ENCODE measurements around the gene UST. TPM values are rescaled to one million over a fixed set of nuclear protein-coding genes. Genes with fewer than 3 reads are reported as not detected.

Gene UST
- total RNA-seq, 1 experiment from 2014 or later, result 10.0 TPM

- CTCF ChIA-PET, result no interaction called here
- Mint-ChIP-seq H3K36me3 (ENCODE audit: insufficient read depth, unreplicated experiment) (no peaks in the 10 kb centered on the region), H3K27me3 (ENCODE audit: insufficient read depth, unreplicated experiment) (peaks cover 14% of the 10 kb centered on the region), H3K9me3 (ENCODE audit: unreplicated experiment) (no peaks in the 10 kb centered on the region), H3K4me1 (ENCODE audit: insufficient read depth, unreplicated experiment) (no peaks in the 10 kb centered on the region), H3K4me3 (ENCODE audit: unreplicated experiment) (no peak overlapping the region), H3K27ac (ENCODE audit: low read depth, unreplicated experiment) (no peak overlapping the region)
- TF ChIP-seq CTCF (IDR thresholded peaks at IDR 0.05; ENCODE audit: unreplicated experiment), result no peak
- DNase-seq (ENCODE audit: unreplicated experiment), result no peak
- intact Hi-C loops (cut with micrococcal nuclease), result no loop called here
- POLR2A ChIA-PET, result no interaction called here
- no TSS peak for BruUV-seq (replicated peaks)
These were observed 361.4 kb downstream of the UST start for GRCh38 chr6:149108038-149108748.

- BruUV-seq (replicated peaks), result no TSS peak
- intact Hi-C loops (cut with micrococcal nuclease), result no loop called here
- POLR2A ChIA-PET, result no interaction called here
These were observed 361.9 kb downstream of the UST start for GRCh38 chr6:149108749-149109100.

GRCh38 chr6:149109397-149110070, 362.7 kb downstream of the UST start:
- no peak overlapping the region for H3K4me3 Mint-ChIP-seq (ENCODE audit: unreplicated experiment)
- DNase-seq (ENCODE audit: unreplicated experiment), result no peak
- intact Hi-C loops (cut with micrococcal nuclease), result no loop called here
- peaks cover 14% of the 10 kb centered on the region for H3K27me3 Mint-ChIP-seq (ENCODE audit: insufficient read depth, unreplicated experiment)
- no peak for TF ChIP-seq CTCF (IDR thresholded peaks at IDR 0.05; ENCODE audit: unreplicated experiment)
- H3K36me3 Mint-ChIP-seq (ENCODE audit: insufficient read depth, unreplicated experiment), result no peaks in the 10 kb centered on the region
- CTCF ChIA-PET, result interaction anchor here (0.6 kb wide), 1 partner anchor 29 kb away, joined by 3 read pairs; no protein-coding TSS in a partner anchor
- no peaks in the 10 kb centered on the region for H3K9me3 Mint-ChIP-seq (ENCODE audit: unreplicated experiment)
- no peaks in the 10 kb centered on the region for H3K4me1 Mint-ChIP-seq (ENCODE audit: insufficient read depth, unreplicated experiment)
- no TSS peak for BruUV-seq (replicated peaks)
- POLR2A ChIA-PET, result interaction anchor here (0.6 kb wide), 1 partner anchor 215 kb away, joined by 3 read pairs; no protein-coding TSS in a partner anchor
- H3K27ac Mint-ChIP-seq (ENCODE audit: low read depth, unreplicated experiment), result no peak overlapping the region

More at GRCh38 chr6:149108749-149109100, 361.9 kb downstream of the UST start:
- CTCF ChIA-PET, result no interaction called here
- Mint-ChIP-seq H3K36me3 (ENCODE audit: insufficient read depth, unreplicated experiment) (no peaks in the 10 kb centered on the region), H3K27ac (ENCODE audit: low read depth, unreplicated experiment) (no peak overlapping the region), H3K4me3 (ENCODE audit: unreplicated experiment) (no peak overlapping the region), H3K27me3 (ENCODE audit: insufficient read depth, unreplicated experiment) (peaks cover 14% of the 10 kb centered on the region), H3K9me3 (ENCODE audit: unreplicated experiment) (no peaks in the 10 kb centered on the region), H3K4me1 (ENCODE audit: insufficient read depth, unreplicated experiment) (no peaks in the 10 kb centered on the region)
- no peak for TF ChIP-seq CTCF (IDR thresholded peaks at IDR 0.05; ENCODE audit: unreplicated experiment)
- no peak for DNase-seq (ENCODE audit: unreplicated experiment)

- CTCF ChIA-PET, result no interaction called here
- TF ChIP-seq CTCF (IDR thresholded peaks at IDR 0.05; ENCODE audit: unreplicated experiment), result no peak
- intact Hi-C loops (cut with micrococcal nuclease), result no loop called here
- DNase-seq (ENCODE audit: unreplicated experiment), result no peak
- H3K4me3 Mint-ChIP-seq (ENCODE audit: unreplicated experiment), result no peak overlapping the region
- H3K27ac Mint-ChIP-seq (ENCODE audit: low read depth, unreplicated experiment), result no peak overlapping the region
- peaks cover 11% of the 10 kb centered on the region for H3K27me3 Mint-ChIP-seq (ENCODE audit: insufficient read depth, unreplicated experiment)
- H3K9me3 Mint-ChIP-seq (ENCODE audit: unreplicated experiment), result no peaks in the 10 kb centered on the region
- no peaks in the 10 kb centered on the region for H3K36me3 Mint-ChIP-seq (ENCODE audit: insufficient read depth, unreplicated experiment)
- H3K4me1 Mint-ChIP-seq (ENCODE audit: insufficient read depth, unreplicated experiment), result no peaks in the 10 kb centered on the region
- no TSS peak for BruUV-seq (replicated peaks)
- POLR2A ChIA-PET, result no interaction called here
These were observed 364.8 kb downstream of the UST start for GRCh38 chr6:149111556-149112115.

Measured in MCF 10A (cell line).